KMS-11 (cell line): Measurements from ENCODE around the gene CUTA.

Source experiments
- H2AFZ ChIP-seq: fragments of 200-600 bp; sonication (generic); 2 replicates; pipeline ENCODE4 v1.6.1; 2016; ENCODE audit warnings: antibody characterized with exemption, mixed run types, low read depth
- H3K27ac ChIP-seq: fragments of 200-600 bp; sonication (generic); 2 replicates; pipeline ENCODE4 v1.6.1; 2016; ENCODE audit warnings: mild to moderate bottlenecking, mixed run types
- H3K27me3 ChIP-seq: fragments of 200-600 bp; sonication (generic); 2 replicates; pipeline ENCODE4 v1.6.1; 2017; ENCODE audit warnings: mild to moderate bottlenecking, low read depth, mixed run types, moderate library complexity; ENCODE audit not compliant: insufficient read depth
- H3K36me3 ChIP-seq: fragments of 200-600 bp; sonication (generic); 2 replicates; pipeline ENCODE4 v1.6.1; 2017; ENCODE audit warnings: mild to moderate bottlenecking, mixed run types; ENCODE audit not compliant: insufficient read depth
- H3K4me1 ChIP-seq: fragments of 200-600 bp; sonication (generic); 2 replicates; pipeline ENCODE4 v1.6.1; 2016; ENCODE audit warnings: mild to moderate bottlenecking, low read depth, mixed run types; ENCODE audit not compliant: poor library complexity, severe bottlenecking
- H3K4me2 ChIP-seq: fragments of 200-600 bp; sonication (generic); 2 replicates; pipeline ENCODE4 v1.7.0; 2016; ENCODE audit warnings: mild to moderate bottlenecking, mixed run types
- H3K4me3 ChIP-seq: fragments of 200-600 bp; sonication (generic); IDR thresholded peaks from 2 replicates; pipeline ENCODE4 v1.6.1; 2017; ENCODE audit warnings: low read depth, low read length, mixed read lengths; ENCODE audit not compliant: insufficient read depth
- H3K79me2 ChIP-seq: fragments of 200-600 bp; sonication (generic); 2 replicates; pipeline ENCODE4 v1.6.1; 2016; ENCODE audit warnings: low read depth, mixed run types; ENCODE audit not compliant: insufficient read depth
- H3K9ac ChIP-seq: fragments of 200-600 bp; sonication (generic); 2 replicates; pipeline ENCODE4 v1.6.1; 2016; ENCODE audit warnings: mild to moderate bottlenecking, mixed run types
- H4K20me1 ChIP-seq: fragments of 200-600 bp; sonication (generic); 2 replicates; pipeline ENCODE4 v1.6.1; 2016; ENCODE audit warnings: mild to moderate bottlenecking, mixed run types; ENCODE audit not compliant: insufficient read depth
- CTCF ChIP-seq: fragments of 200-600 bp; sonication (generic); conservative IDR thresholded peaks from 2 replicates; pipeline ENCODE4 v1.6.1; 2017; ENCODE audit warnings: low read depth, mild to moderate bottlenecking, antibody characterized with exemption, low read length, moderate library complexity, mixed read lengths

CUTA gene

GRCh38 chr6:33453393-33454008 lies 35.6 kb upstream of the CUTA start:
- no peaks in the 10 kb centered on the region for H3K36me3 ChIP-seq
- H3K4me2 ChIP-seq: peak overlapping the region; percentile 77
- no peak for TF ChIP-seq CTCF
- peaks cover 9% of the 10 kb centered on the region; the same call in 1 of the 2 replicates for H3K79me2 ChIP-seq
- no peaks in the 10 kb centered on the region for H3K27me3 ChIP-seq
- no peaks in the 10 kb centered on the region for H4K20me1 ChIP-seq
- peak overlapping the region; percentile 25; the same call in 1 of the 2 replicates for H3K27ac ChIP-seq
- H3K9ac ChIP-seq: peak overlapping the region; percentile 47; the same call in 1 of the 2 replicates
- peak overlapping the region; percentile 34 for H3K4me3 ChIP-seq
- peak overlapping the region; percentile 48 for H2AFZ ChIP-seq
- no peaks in the 10 kb centered on the region for H3K4me1 ChIP-seq

GRCh38 chr6:33452496-33452895 lies 34.6 kb upstream of the CUTA start:
- TF ChIP-seq CTCF: no peak
- H3K27me3 ChIP-seq: no peaks in the 10 kb centered on the region
- no peaks in the 10 kb centered on the region for H4K20me1 ChIP-seq
- H3K9ac ChIP-seq: no peak overlapping the region
- H3K79me2 ChIP-seq: peaks cover 9% of the 10 kb centered on the region; the same call in 1 of the 2 replicates
- H2AFZ ChIP-seq: no peak overlapping the region
- no peak overlapping the region for H3K4me3 ChIP-seq
- no peak overlapping the region for H3K4me2 ChIP-seq
- H3K36me3 ChIP-seq: no peaks in the 10 kb centered on the region
- no peaks in the 10 kb centered on the region for H3K4me1 ChIP-seq
- no peak overlapping the region for H3K27ac ChIP-seq

- H3K36me3 ChIP-seq: no peaks in the 10 kb centered on the region
- no peaks in the 10 kb centered on the region for H3K4me1 ChIP-seq
- H3K4me2 ChIP-seq: no peak overlapping the region
- TF ChIP-seq CTCF: no peak
- no peak overlapping the region for H3K27ac ChIP-seq
- no peak overlapping the region for H3K4me3 ChIP-seq
- H4K20me1 ChIP-seq: no peaks in the 10 kb centered on the region
- H3K79me2 ChIP-seq: peaks cover 9% of the 10 kb centered on the region; the same call in 1 of the 2 replicates
- H3K27me3 ChIP-seq: no peaks in the 10 kb centered on the region
- H2AFZ ChIP-seq: no peak overlapping the region
- no peak overlapping the region for H3K9ac ChIP-seq
Observed at GRCh38 chr6:33451606-33452005, 33.7 kb upstream of the CUTA start.

- H3K4me1 ChIP-seq: no peaks in the 10 kb centered on the region
- H3K79me2 ChIP-seq: peaks cover 8% of the 10 kb centered on the region; the same call in 1 of the 2 replicates
- no peak overlapping the region for H3K4me3 ChIP-seq
- no peak overlapping the region for H3K4me2 ChIP-seq
- no peaks in the 10 kb centered on the region for H4K20me1 ChIP-seq
- no peaks in the 10 kb centered on the region for H3K27me3 ChIP-seq
- H3K36me3 ChIP-seq: no peaks in the 10 kb centered on the region
- no peak overlapping the region for H3K27ac ChIP-seq
- no peak overlapping the region for H3K9ac ChIP-seq
- no peak overlapping the region for H2AFZ ChIP-seq
- no peak for TF ChIP-seq CTCF
Observed at GRCh38 chr6:33450434-33450833, 32.5 kb upstream of the CUTA start.
